Measurements from ENCODE around the gene ALG11.
"Not testable (repeated sequence)": the region's sequence is repeated elsewhere in the genome, so short reads cannot be mapped to it uniquely, and the experiment has no call there.

- not testable (repeated sequence) for TF ChIP-seq ZNF274 (IDR thresholded peaks at IDR 0.05; ENCODE audit: low read depth, low read length); YY1 (IDR thresholded peaks at IDR 0.05; ENCODE audit: extremely low read depth, insufficient replicate concordance, low read depth, low read length); CTCF (IDR thresholded peaks at IDR 0.05 in 2 of 3, conservative IDR thresholded peaks at IDR 0.05 in 1 of 3; ENCODE audit: borderline replicate concordance in 1 of 3, insufficient read depth in 1 of 3, low read depth in 2 of 3, low read length in 2 of 3); SIN3A (IDR thresholded peaks at IDR 0.05; ENCODE audit: low read depth)
These were observed 27.3 kb upstream of the ALG11 start for GRCh38 chr13:51984904-51985303.

Data from HCT116 (cell line).